ENCODE data around the gene ABITRAM.
"Not testable (repeated sequence)": the region's sequence is repeated elsewhere in the genome, so short reads cannot be mapped to it uniquely, and the experiment has no call there.

DNA sequence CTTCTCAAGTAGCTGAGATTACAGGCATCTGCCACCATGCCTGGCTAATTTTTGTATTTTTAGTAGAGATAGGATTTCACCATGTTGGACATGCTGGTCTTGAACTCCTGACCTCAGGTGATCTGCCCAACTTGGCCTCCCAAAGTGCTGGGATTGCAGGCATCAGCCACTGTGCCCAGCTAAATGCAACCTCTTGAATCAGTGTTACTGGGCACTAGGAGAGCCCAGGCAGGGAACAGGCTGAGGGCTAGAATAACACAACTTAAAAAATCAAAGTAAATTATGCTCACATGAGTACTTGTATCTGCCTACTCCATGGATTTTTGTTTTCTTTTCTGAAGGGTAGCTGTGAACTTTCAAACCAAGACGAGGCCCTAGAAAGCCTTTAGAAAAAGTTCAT, 13.8 kb upstream of the ABITRAM start:
- TF ChIP-seq, protein P1, sequence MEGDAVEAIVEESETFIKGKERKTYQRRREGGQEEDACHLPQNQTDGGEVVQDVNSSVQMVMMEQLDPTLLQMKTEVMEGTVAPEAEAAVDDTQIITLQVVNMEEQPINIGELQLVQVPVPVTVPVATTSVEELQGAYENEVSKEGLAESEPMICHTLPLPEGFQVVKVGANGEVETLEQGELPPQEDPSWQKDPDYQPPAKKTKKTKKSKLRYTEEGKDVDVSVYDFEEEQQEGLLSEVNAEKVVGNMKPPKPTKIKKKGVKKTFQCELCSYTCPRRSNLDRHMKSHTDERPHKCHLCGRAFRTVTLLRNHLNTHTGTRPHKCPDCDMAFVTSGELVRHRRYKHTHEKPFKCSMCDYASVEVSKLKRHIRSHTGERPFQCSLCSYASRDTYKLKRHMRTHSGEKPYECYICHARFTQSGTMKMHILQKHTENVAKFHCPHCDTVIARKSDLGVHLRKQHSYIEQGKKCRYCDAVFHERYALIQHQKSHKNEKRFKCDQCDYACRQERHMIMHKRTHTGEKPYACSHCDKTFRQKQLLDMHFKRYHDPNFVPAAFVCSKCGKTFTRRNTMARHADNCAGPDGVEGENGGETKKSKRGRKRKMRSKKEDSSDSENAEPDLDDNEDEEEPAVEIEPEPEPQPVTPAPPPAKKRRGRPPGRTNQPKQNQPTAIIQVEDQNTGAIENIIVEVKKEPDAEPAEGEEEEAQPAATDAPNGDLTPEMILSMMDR (IDR thresholded peaks at IDR 0.05; ENCODE audit: extremely low read depth in 1 of 2, insufficient read depth in 1 of 2, low read depth in 1 of 2, low read length in 2 of 2) = not testable (repeated sequence)
- not testable (repeated sequence) for TF ChIP-seq POLR2AphosphoS5 (IDR thresholded peaks at IDR 0.05; ENCODE audit: insufficient read depth, low read depth, low read length)
